Spinal cord (tissue), 10 donors: ENCODE results near the gene IMPA2. TPM values are rescaled to one million over a fixed set of nuclear protein-coding genes. Genes with fewer than 3 reads are reported as not detected.
A peak's percentile ranks its signal among the peaks of the same experiment; 100 is the strongest.
"Not testable (repeated sequence)": the region's sequence is repeated elsewhere in the genome, so short reads cannot be mapped to it uniquely, and the experiment has no call there.

Source experiments
- DNase-seq, 6 donors: peaks; one replicate each; pipeline versions ENCODE4 v3.0.0 to v3.0.0-alpha.2; 2013 to 2015; ENCODE audit warnings: low spot score in 6 of 6, low read depth in 4 of 6
- H3K27ac ChIP-seq: one replicate; pipeline ENCODE4 v1.5.1; 2013; ENCODE audit warnings: low read depth, low read length, control low read depth
- H3K27me3 ChIP-seq: one replicate; pipeline ENCODE4 v1.6.1; 2013; ENCODE audit warnings: low read length; ENCODE audit not compliant: control insufficient read depth, insufficient read depth
- H3K36me3 ChIP-seq: one replicate; pipeline ENCODE4 v1.6.1; 2013; ENCODE audit warnings: low read length; ENCODE audit not compliant: control insufficient read depth, insufficient read depth
- H3K4me1 ChIP-seq: one replicate; pipeline ENCODE4 v1.6.1; 2013; ENCODE audit warnings: low read length; ENCODE audit not compliant: control insufficient read depth, insufficient read depth
- H3K4me3 ChIP-seq: one replicate; pipeline ENCODE4 v1.5.1; 2013; ENCODE audit warnings: low read depth, low read length, control low read depth
- H3K9me3 ChIP-seq: one replicate; pipeline ENCODE4 v1.6.1; 2013; ENCODE audit warnings: low read length; ENCODE audit not compliant: control insufficient read depth, insufficient read depth
- WGBS: methylation state at CpG from one replicate; pipeline ENCODE4 v1.1.5; 2013; ENCODE audit warnings: missing lambda C conversion rate; ENCODE audit not compliant: insufficient coverage; 5-methylcytosine and 5-hydroxymethylcytosine counted together
- polyA plus RNA-seq, 2 donors: library from polyadenylated mRNA; unstranded; fragments of 120-200 nt; gene quantifications; one replicate each; pipeline ENCODE4 v1.2.1, GENCODE V29; 2013; ENCODE audit not compliant: insufficient read length in 2 of 2
- small RNA-seq: library from RNA; depleted of rRNA; stranded (forward); fragments of <200 nt; gene quantifications from one replicate; pipeline ENCODE3, GENCODE V24; 2014; ENCODE audit warnings: low replicate concordance
- total RNA-seq, 2 donors: library from RNA; depleted of rRNA in 1 of 2; stranded (reverse); fragments of 120-200 nt in 1 of 2; fragments of >200 nt in 1 of 2; gene quantifications; one replicate each; pipeline versions ENCODE4 v1.2.3 to v1.2.4, GENCODE V29; 2013 to 2014
- donor health status: healthy.

IMPA2 gene
- total and polyA plus RNA-seq, 4 donors = 7.3 to 19.6 (median 9.7) TPM

GRCh38 chr18:12074736-12075135 is 93.4 kb downstream of the IMPA2 start:
- Histone ChIP-seq H3K27ac (no peak overlapping the region), H3K4me1 (no peaks in the 10 kb centered on the region)
- WGBS = 100% methylated on average over 1 of the region's 3 CpGs

GRCh38 chr18:12076424-12077140 is 95.3 kb downstream of the IMPA2 start:
- Histone ChIP-seq H3K36me3 (no peaks in the 10 kb centered on the region), H3K9me3 (no peaks in the 10 kb centered on the region), H3K4me1 (no peaks in the 10 kb centered on the region), H3K27ac (no peak overlapping the region), H3K27me3 (no peaks in the 10 kb centered on the region), H3K4me3 (no peak overlapping the region)
- 27% methylated on average over 54 of the region's 59 CpGs for WGBS
- DNase-seq = peak in 2 of 6 donors; percentile 27 to 60

More at GRCh38 chr18:12074736-12075135, 93.4 kb downstream of the IMPA2 start:
- H3K4me3 ChIP-seq = no peak overlapping the region
- no peaks in the 10 kb centered on the region for H3K27me3 ChIP-seq
- H3K9me3 ChIP-seq = no peaks in the 10 kb centered on the region
- DNase-seq = peak in 2 of 6 donors; percentile 48 to 57
- no peaks in the 10 kb centered on the region for H3K36me3 ChIP-seq

DNA sequence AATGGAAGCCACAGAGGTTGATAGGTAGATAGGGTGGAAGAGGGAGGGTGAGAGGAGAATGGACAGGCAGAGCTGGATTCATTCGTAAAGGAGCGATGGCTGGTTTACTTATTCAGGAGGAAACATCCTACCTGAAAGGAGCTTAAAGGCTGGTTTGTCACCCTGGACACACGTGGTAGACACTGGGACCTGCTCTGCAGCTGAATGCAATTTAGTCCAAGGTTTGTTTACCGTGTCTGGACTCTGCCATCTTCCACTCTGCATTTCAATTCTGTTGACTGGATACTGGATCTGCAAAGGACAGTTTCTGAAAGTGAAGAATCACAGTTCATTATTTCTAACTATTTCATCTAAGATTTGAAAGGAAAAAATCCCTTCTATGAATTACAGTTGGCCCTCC is 96.7 kb downstream of the IMPA2 start:
- H3K9me3 ChIP-seq, H3K27ac ChIP-seq, H3K36me3 ChIP-seq, DNase-seq, H3K4me1 ChIP-seq, H3K27me3 ChIP-seq, H3K4me3 ChIP-seq: not testable (repeated sequence)
- 53% methylated on average over 2 of the region's 4 CpGs for WGBS

DNA sequence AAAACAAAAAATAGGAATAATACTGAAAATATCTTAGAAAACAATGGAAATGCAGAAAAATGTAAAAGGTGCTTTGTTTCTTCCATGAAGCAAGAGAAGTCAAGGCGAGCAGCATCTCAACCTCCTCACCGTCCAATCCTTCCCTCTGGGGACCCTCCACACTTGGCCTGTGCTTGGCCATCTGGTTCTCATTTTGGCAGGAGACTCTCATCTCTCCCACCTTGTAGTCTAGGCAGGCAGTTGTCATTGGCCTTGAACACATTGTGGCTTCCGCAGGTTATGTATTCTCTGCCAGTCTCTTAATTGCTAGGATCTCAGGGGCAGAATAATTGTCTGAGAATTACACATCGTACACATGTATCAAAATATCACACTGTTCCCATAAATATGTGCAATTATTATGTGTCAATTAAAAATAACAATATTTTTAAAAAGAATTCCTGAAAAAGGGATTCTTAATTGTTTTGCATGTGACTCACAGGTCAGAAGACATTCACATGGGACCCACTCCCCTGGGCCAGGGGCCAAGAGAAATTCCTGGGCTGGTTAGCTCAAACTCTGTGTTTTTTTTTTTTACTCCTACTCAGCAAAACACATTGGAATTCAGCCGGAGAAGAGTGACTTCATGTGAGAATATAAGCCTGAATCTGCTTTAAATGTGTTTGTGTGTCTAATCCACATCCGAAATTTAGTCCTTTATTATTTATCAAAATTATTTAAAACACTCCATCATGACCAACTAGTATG is 98.4 kb downstream of the IMPA2 start:
- Histone ChIP-seq H3K9me3 (no peaks in the 10 kb centered on the region), H3K36me3 (no peaks in the 10 kb centered on the region), H3K27ac (no peak overlapping the region), H3K4me1 (no peaks in the 10 kb centered on the region), H3K27me3 (no peaks in the 10 kb centered on the region), H3K4me3 (no peak overlapping the region)
- DNase-seq = peak in 2 of 6 donors; percentile 41 to 59
- 57% methylated on average over 2 of the region's 6 CpGs for WGBS

Small RNA genes within 50 kb of the gene (small RNA-seq; reads per million reads assigned to genes)
- gene AP001542.1 = not detected

Other genes with a start within 250 kb of the IMPA2 start
- gene CHMP1B, start 130.1 kb upstream of the IMPA2 start, total RNA-seq = 10 to 100 TPM; 39.0 to 51.4 TPM
- 10 to 100 TPM; 29.8 to 30.0 TPM for gene CHMP1B, start 130.1 kb upstream of the IMPA2 start, polyA plus RNA-seq
- 10 to 100 TPM; 30.2 to 41.2 TPM for gene MPPE1, start 73.2 kb upstream of the IMPA2 start, total RNA-seq
- 10 to 100 TPM; 73.1 to 82.4 TPM for gene MPPE1, start 73.2 kb upstream of the IMPA2 start, polyA plus RNA-seq
- under 1 TPM; 0.06 to 0.10 TPM for gene ANKRD62, start 112.3 kb downstream of the IMPA2 start, total RNA-seq
- gene ANKRD62, start 112.3 kb downstream of the IMPA2 start, polyA plus RNA-seq = under 1 TPM; 0.08 to 0.14 TPM